Peyer's patch (tissue), 4 donors: Measurements from ENCODE around the gene JUNB. TPM values are rescaled to one million over a fixed set of nuclear protein-coding genes. Genes with fewer than 3 reads are reported as not detected.

Experiments used
- DNase-seq, 3 donors: peaks; one replicate each; pipeline ENCODE4 v3.0.0-alpha.2; 2017 to 2019
- H3K27ac ChIP-seq, 4 donors: fragments of 200-600 bp; sonication (generic); one replicate each; pipeline ENCODE4 v1.5.1; 2016 to 2019
- H3K27me3 ChIP-seq, 2 donors: fragments of 200-600 bp; sonication (generic); one replicate each; pipeline ENCODE4 v1.5.1; 2019
- H3K36me3 ChIP-seq, 3 donors: fragments of 200-600 bp; sonication (generic); one replicate each; pipeline ENCODE4 v1.5.1; 2016 to 2019
- H3K4me1 ChIP-seq, 4 donors: fragments of 200-600 bp; sonication (generic); one replicate each; pipeline ENCODE4 v1.5.1; 2016 to 2019
- H3K4me3 ChIP-seq, 4 donors: fragments of 200-600 bp; sonication (generic); 1 replicate in 3 of 4; 2 replicates in 1 of 4; pipeline ENCODE4 v1.5.1; 2016 to 2019; ENCODE audit warnings: mild to moderate bottlenecking in 1 of 4
- H3K9me3 ChIP-seq, 4 donors: fragments of 200-600 bp; sonication (generic); one replicate each; pipeline ENCODE4 v1.5.1; 2016 to 2019; ENCODE audit warnings: mild to moderate bottlenecking in 1 of 4
- CTCF ChIP-seq, 6 experiments: fragments of 450-650 bp in 4 of 6; fragments of 200-600 bp in 2 of 6; sonication (generic) in 1 of 6; IDR thresholded peaks; one replicate each; pipeline ENCODE4 v1.5.1; 2017 to 2019; ENCODE audit warnings: antibody characterized with exemption in 6 of 6, mild to moderate bottlenecking in 3 of 6, moderate library complexity in 1 of 6
- POLR2A ChIP-seq, 2 donors: fragments of 450-650 bp; IDR thresholded peaks; one replicate each; pipeline ENCODE4 v1.5.1; 2017; ENCODE audit warnings: antibody characterized with exemption in 2 of 2, mild to moderate bottlenecking in 2 of 2, moderate library complexity in 2 of 2
- total RNA-seq, 4 donors: library from RNA; depleted of rRNA; stranded (reverse); fragments of >200 nt; gene quantifications; one replicate each; pipeline ENCODE4 v1.1.0, GENCODE V29; 2016

Gene JUNB
- total RNA-seq, 4 donors from 2014 or later: 111 to 324 (median 152) TPM

GRCh38 chr19:12774588-12775555, 16.4 kb upstream of the JUNB start, which contains the start of gene HOOK2:
HOOK2 (minus strand) TSS chr19:12775552; CDS start chr19:12775449, 103 bp downstream.
- no peaks in the 10 kb centered on the region for H3K9me3 ChIP-seq
- TF ChIP-seq CTCF (IDR thresholded peaks at IDR 0.05) (no peak), POLR2A (IDR thresholded peaks at IDR 0.05) (peak; percentile 77 to 84)
- H3K4me3 ChIP-seq: peak within 1 kb of the TSS; percentile 52 to 83 (median 65)
- peak within 1 kb of the TSS; percentile 76 to 98 (median 92) for H3K27ac ChIP-seq
- peak; percentile 69 to 99 (median 97) for DNase-seq
- no peaks in the 10 kb centered on the region for H3K27me3 ChIP-seq
- peaks cover 0 to 21% (median 0%) of the 10 kb centered on the region in 3 donors for H3K36me3 ChIP-seq
- peaks cover 0 to 37% (median 8%) of the 10 kb centered on the region in 4 donors for H3K4me1 ChIP-seq

GRCh38 chr19:12777217-12778016, 13.9 kb upstream of the JUNB start:
- Histone ChIP-seq H3K27ac (peak overlapping the region; percentile 94 to 97 (median 96)), H3K4me3 (peak overlapping the region; percentile 56 to 82 (median 64)), H3K27me3 (no peaks in the 10 kb centered on the region), H3K9me3 (no peaks in the 10 kb centered on the region), H3K4me1 (peaks cover 0 to 44% (median 12%) of the 10 kb centered on the region in 4 donors), H3K36me3 (peaks cover 0 to 4% (median 0%) of the 10 kb centered on the region in 3 donors)
- DNase-seq: peak; percentile 86 to 90 (median 86)
- TF ChIP-seq CTCF (IDR thresholded peaks at IDR 0.05): peak; percentile 93 to 98 (median 96)
- peak in 1 of 2 donors; percentile 8 for TF ChIP-seq POLR2A (IDR thresholded peaks at IDR 0.05)

GRCh38 chr19:12778017-12778904, 13.0 kb upstream of the JUNB start:
- Histone ChIP-seq H3K27ac (peak overlapping the region; percentile 94 to 97 (median 96)), H3K36me3 (no peaks in the 10 kb centered on the region), H3K27me3 (no peaks in the 10 kb centered on the region), H3K4me3 (peak overlapping the region; percentile 56 to 82 (median 64)), H3K4me1 (peaks cover 4 to 51% (median 18%) of the 10 kb centered on the region in 4 donors), H3K9me3 (no peaks in the 10 kb centered on the region)
- TF ChIP-seq POLR2A (IDR thresholded peaks at IDR 0.05): peak in 1 of 2 donors; percentile 41
- peak in 3 of 6 experiments; percentile 3 to 21 (median 11) for TF ChIP-seq CTCF (IDR thresholded peaks at IDR 0.05)
- peak; percentile 70 to 85 (median 80) for DNase-seq

- Histone ChIP-seq H3K4me3 (peak overlapping the region in 2 of 4 donors; percentile 63 to 82), H3K27ac (peak overlapping the region; percentile 94 to 97 (median 96)), H3K4me1 (peaks cover 10 to 56% (median 24%) of the 10 kb centered on the region in 4 donors), H3K9me3 (no peaks in the 10 kb centered on the region), H3K27me3 (no peaks in the 10 kb centered on the region), H3K36me3 (no peaks in the 10 kb centered on the region)
- DNase-seq: no peak
- TF ChIP-seq CTCF (IDR thresholded peaks at IDR 0.05) (no peak), POLR2A (IDR thresholded peaks at IDR 0.05) (no peak)
Observed at GRCh38 chr19:12778905-12779161, 12.5 kb upstream of the JUNB start.
